NCI-H2196 treated with DMSO at 0.1 percent for 48 hours (cell line): Measurements from ENCODE around the gene MAGOH.
A peak's percentile ranks its signal among the peaks of the same experiment; 100 is the strongest.
"Not testable (repeated sequence)": the region's sequence is repeated elsewhere in the genome, so short reads cannot be mapped to it uniquely, and the experiment has no call there.

Experiments used
- DNase-seq: peaks from one replicate; lab custom pipeline; 2025; ENCODE audit not compliant: unreplicated experiment; lab: John Stamatoyannopoulos, UW

MAGOH gene

GRCh38 chr1:53190210-53190611 lies 48.1 kb downstream of the MAGOH start:
- DNase-seq = no peak

- DNase-seq = no peak
These were observed 49.3 kb downstream of the MAGOH start for GRCh38 chr1:53189061-53189460.

GRCh38 chr1:53188099-53188498 lies 50.2 kb downstream of the MAGOH start:
- DNase-seq = no peak

- DNase-seq = no peak
These were observed 50.9 kb downstream of the MAGOH start for GRCh38 chr1:53187401-53187800.

GRCh38 chr1:53186533-53186932 lies 51.8 kb downstream of the MAGOH start:
- DNase-seq = no peak

- DNase-seq = not testable (repeated sequence)
These were observed 52.4 kb downstream of the MAGOH start for GRCh38 chr1:53185955-53186297.

GRCh38 chr1:53183095-53183990 lies 55.0 kb downstream of the MAGOH start:
- no peak for DNase-seq

GRCh38 chr1:53182716-53183094 lies 55.6 kb downstream of the MAGOH start:
- no peak for DNase-seq

GRCh38 chr1:53182111-53182593 lies 56.2 kb downstream of the MAGOH start:
- DNase-seq = peak; percentile 13

- no peak for DNase-seq
These were observed 57.4 kb downstream of the MAGOH start for GRCh38 chr1:53180951-53181350.

- no peak for DNase-seq
These were observed 58.1 kb downstream of the MAGOH start for GRCh38 chr1:53180226-53180625.
